ENCODE results near the gene OCIAD2.

DNA sequence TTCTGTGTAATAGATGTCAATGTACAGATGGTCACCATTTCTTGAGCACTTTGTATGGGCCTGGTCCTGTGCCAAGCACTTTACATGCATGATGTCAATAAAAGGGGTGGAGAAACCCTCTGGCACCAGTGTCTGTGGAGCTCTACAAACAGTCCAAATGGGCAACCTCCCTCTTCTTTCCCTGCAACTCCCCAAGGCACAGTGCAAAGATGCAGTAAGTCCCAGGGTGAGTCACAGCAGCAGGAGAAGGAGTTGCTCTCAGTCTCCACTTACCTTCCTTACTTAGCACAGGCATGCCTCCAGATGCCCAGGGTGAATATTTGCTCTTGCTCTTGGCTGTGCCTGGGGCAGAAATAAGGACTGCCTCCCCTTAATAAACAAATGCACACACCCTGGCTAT, 4.3 kb downstream of the OCIAD2 start:
- TF ChIP-seq, protein P1, sequence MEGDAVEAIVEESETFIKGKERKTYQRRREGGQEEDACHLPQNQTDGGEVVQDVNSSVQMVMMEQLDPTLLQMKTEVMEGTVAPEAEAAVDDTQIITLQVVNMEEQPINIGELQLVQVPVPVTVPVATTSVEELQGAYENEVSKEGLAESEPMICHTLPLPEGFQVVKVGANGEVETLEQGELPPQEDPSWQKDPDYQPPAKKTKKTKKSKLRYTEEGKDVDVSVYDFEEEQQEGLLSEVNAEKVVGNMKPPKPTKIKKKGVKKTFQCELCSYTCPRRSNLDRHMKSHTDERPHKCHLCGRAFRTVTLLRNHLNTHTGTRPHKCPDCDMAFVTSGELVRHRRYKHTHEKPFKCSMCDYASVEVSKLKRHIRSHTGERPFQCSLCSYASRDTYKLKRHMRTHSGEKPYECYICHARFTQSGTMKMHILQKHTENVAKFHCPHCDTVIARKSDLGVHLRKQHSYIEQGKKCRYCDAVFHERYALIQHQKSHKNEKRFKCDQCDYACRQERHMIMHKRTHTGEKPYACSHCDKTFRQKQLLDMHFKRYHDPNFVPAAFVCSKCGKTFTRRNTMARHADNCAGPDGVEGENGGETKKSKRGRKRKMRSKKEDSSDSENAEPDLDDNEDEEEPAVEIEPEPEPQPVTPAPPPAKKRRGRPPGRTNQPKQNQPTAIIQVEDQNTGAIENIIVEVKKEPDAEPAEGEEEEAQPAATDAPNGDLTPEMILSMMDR (IDR thresholded peaks at IDR 0.05): no peak
- no peak for TF ChIP-seq POLR2A (IDR thresholded peaks at IDR 0.05)

Data from adrenal gland (tissue), 5 donors.